Measurements from ENCODE around the gene GRID1.

Gene GRID1

GRCh38 chr10:85606401-85606800 is 760.2 kb downstream of the GRID1 start:
- Histone ChIP-seq H3K4me3 (no peak overlapping the region), H3K4me1 (no peaks in the 10 kb centered on the region), H3K9me3 (no peaks in the 10 kb centered on the region), H3K36me3 (replicated peaks) (no peaks in the 10 kb centered on the region), H3K27me3 (ENCODE audit: low read depth) (no peaks in the 10 kb centered on the region)
- in situ Hi-C loops (cut with MboI; ENCODE audit: low sequenced_read_pairs): no loop called here
- DNase-seq (ENCODE audit: low spot score in 2 of 2): no peak

DNA sequence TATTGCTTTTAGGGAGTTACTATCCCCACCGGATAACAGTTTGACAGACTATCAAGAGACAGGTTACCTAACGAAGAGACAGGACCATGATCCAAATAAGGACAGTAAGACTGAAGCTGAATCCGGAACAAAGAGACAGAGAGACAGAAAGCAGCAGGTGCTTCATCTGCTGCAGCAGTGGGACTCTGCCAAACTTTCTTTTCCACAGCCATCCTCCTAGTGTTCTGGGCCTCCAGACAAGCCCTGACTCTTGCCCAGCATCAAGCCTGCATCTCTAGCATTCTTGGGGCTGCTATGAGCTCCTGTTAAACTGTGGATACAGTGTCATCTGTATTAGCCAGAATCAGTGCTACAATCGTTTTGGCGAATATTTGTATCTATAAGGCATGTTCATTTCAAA is 761.7 kb downstream of the GRID1 start:
- no peak overlapping the region for H3K4me3 ChIP-seq
- H3K27me3 ChIP-seq (ENCODE audit: low read depth): no peaks in the 10 kb centered on the region
- H3K9me3 ChIP-seq: no peaks in the 10 kb centered on the region
- in situ Hi-C loops (cut with MboI; ENCODE audit: low sequenced_read_pairs): no loop called here
- H3K4me1 ChIP-seq: no peaks in the 10 kb centered on the region
- H3K36me3 ChIP-seq (replicated peaks): no peaks in the 10 kb centered on the region
- no peak for DNase-seq (ENCODE audit: low spot score in 2 of 2)

- Histone ChIP-seq H3K4me3 (no peak overlapping the region), H3K27me3 (ENCODE audit: low read depth) (no peaks in the 10 kb centered on the region), H3K4me1 (no peaks in the 10 kb centered on the region), H3K36me3 (replicated peaks) (no peaks in the 10 kb centered on the region), H3K9me3 (no peaks in the 10 kb centered on the region)
- no peak for DNase-seq (ENCODE audit: low spot score in 2 of 2)
- in situ Hi-C loops (cut with MboI; ENCODE audit: low sequenced_read_pairs): no loop called here
These were observed 762.4 kb downstream of the GRID1 start for GRCh38 chr10:85604136-85604725.

GRCh38 chr10:85603151-85603940 is 763.2 kb downstream of the GRID1 start:
- no peak for DNase-seq (ENCODE audit: low spot score in 2 of 2)
- H3K4me1 ChIP-seq: no peaks in the 10 kb centered on the region
- H3K27me3 ChIP-seq (ENCODE audit: low read depth): no peaks in the 10 kb centered on the region
- no peak overlapping the region for H3K4me3 ChIP-seq
- H3K9me3 ChIP-seq: no peaks in the 10 kb centered on the region
- no peaks in the 10 kb centered on the region for H3K36me3 ChIP-seq (replicated peaks)
- in situ Hi-C loops (cut with MboI; ENCODE audit: low sequenced_read_pairs): no loop called here

DNA sequence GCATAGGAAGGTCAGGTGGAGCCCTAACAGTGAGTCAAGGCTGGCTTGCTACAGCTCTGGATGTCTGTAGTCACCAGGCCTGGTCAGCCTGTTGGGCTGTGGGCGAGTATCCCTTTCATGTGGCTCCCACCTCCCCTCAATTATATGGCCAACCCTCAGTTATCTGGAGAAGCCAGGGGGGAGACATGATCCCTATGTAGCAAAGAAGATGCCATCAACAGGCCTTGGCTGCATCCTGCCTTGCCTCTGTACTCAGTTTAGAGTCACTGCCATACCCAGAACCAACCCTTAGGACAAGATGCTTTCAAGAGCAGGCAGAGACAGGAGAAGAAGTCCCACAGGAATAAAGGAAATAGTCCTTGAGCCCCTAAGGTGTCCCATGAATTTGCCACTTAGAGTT is 763.9 kb downstream of the GRID1 start:
- H3K4me3 ChIP-seq: no peak overlapping the region
- no peaks in the 10 kb centered on the region for H3K4me1 ChIP-seq
- no peak for DNase-seq (ENCODE audit: low spot score in 2 of 2)
- H3K27me3 ChIP-seq (ENCODE audit: low read depth): no peaks in the 10 kb centered on the region
- no peaks in the 10 kb centered on the region for H3K9me3 ChIP-seq
- no peaks in the 10 kb centered on the region for H3K36me3 ChIP-seq (replicated peaks)
- in situ Hi-C loops (cut with MboI; ENCODE audit: low sequenced_read_pairs): no loop called here

- Histone ChIP-seq H3K36me3 (replicated peaks) (no peaks in the 10 kb centered on the region), H3K27me3 (ENCODE audit: low read depth) (no peaks in the 10 kb centered on the region), H3K4me1 (no peaks in the 10 kb centered on the region), H3K9me3 (no peaks in the 10 kb centered on the region), H3K4me3 (no peak overlapping the region)
- in situ Hi-C loops (cut with MboI; ENCODE audit: low sequenced_read_pairs): no loop called here
- DNase-seq (ENCODE audit: low spot score in 2 of 2): no peak
These were observed 764.3 kb downstream of the GRID1 start for GRCh38 chr10:85602306-85602705.

DNA sequence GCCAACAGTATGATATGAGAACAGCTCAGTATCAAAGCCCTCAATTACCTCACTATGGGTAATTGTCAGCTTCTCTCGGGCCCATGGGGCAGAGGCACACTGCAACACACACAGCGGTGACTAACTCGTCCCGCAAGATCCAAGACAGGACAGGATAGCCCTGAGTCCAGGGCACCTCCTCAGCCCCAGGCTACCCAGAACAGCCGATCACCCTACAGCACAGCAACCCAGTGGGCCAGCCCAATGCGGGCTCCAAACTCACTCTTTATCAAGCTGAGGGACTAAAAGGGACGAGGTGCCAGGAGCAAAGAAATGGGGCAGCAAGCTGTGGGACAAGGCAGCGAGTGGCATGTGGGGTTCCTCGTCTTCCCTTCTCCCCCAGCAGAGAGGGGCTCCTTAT is 765.1 kb downstream of the GRID1 start:
- Histone ChIP-seq H3K27me3 (ENCODE audit: low read depth) (no peaks in the 10 kb centered on the region), H3K4me1 (no peaks in the 10 kb centered on the region), H3K9me3 (no peaks in the 10 kb centered on the region), H3K36me3 (replicated peaks) (no peaks in the 10 kb centered on the region), H3K4me3 (no peak overlapping the region)
- in situ Hi-C loops (cut with MboI; ENCODE audit: low sequenced_read_pairs): no loop called here
- DNase-seq (ENCODE audit: low spot score in 2 of 2): no peak

GRCh38 chr10:85600744-85601081 is 765.9 kb downstream of the GRID1 start:
- H3K27me3 ChIP-seq (ENCODE audit: low read depth): no peaks in the 10 kb centered on the region
- in situ Hi-C loops (cut with MboI; ENCODE audit: low sequenced_read_pairs): no loop called here
- H3K4me3 ChIP-seq: no peak overlapping the region
- no peaks in the 10 kb centered on the region for H3K4me1 ChIP-seq
- H3K9me3 ChIP-seq: no peaks in the 10 kb centered on the region
- DNase-seq (ENCODE audit: low spot score in 2 of 2): no peak
- no peaks in the 10 kb centered on the region for H3K36me3 ChIP-seq (replicated peaks)

- Histone ChIP-seq H3K4me1 (no peaks in the 10 kb centered on the region), H3K4me3 (no peak overlapping the region), H3K9me3 (no peaks in the 10 kb centered on the region), H3K36me3 (replicated peaks) (no peaks in the 10 kb centered on the region), H3K27me3 (ENCODE audit: low read depth) (no peaks in the 10 kb centered on the region)
- in situ Hi-C loops (cut with MboI; ENCODE audit: low sequenced_read_pairs): no loop called here
- DNase-seq (ENCODE audit: low spot score in 2 of 2): no peak
These were observed 766.4 kb downstream of the GRID1 start for GRCh38 chr10:85600026-85600743.

DNA sequence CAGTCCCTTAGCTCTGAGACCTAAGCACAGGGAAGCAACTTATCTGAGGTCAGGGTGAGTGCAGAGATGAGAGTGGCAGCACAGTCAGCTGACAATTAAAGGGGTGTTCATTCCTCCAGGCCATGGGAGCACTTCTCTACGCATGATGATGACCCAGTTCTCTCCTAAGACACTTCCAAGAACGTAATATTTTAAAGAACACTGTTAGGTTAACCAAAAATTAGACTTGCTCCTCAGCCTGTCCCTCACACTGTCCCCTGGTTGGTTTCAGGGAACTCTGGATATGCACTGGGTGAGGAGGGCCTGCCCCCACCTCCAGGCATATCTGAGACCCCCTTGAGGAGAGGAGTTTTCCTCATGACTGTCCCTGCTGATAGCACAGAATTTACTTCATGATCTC is 767.5 kb downstream of the GRID1 start:
- Histone ChIP-seq H3K4me1 (no peaks in the 10 kb centered on the region), H3K36me3 (replicated peaks) (no peaks in the 10 kb centered on the region), H3K9me3 (no peaks in the 10 kb centered on the region), H3K4me3 (no peak overlapping the region), H3K27me3 (ENCODE audit: low read depth) (no peaks in the 10 kb centered on the region)
- in situ Hi-C loops (cut with MboI; ENCODE audit: low sequenced_read_pairs): no loop called here
- DNase-seq (ENCODE audit: low spot score in 2 of 2): no peak

DNA sequence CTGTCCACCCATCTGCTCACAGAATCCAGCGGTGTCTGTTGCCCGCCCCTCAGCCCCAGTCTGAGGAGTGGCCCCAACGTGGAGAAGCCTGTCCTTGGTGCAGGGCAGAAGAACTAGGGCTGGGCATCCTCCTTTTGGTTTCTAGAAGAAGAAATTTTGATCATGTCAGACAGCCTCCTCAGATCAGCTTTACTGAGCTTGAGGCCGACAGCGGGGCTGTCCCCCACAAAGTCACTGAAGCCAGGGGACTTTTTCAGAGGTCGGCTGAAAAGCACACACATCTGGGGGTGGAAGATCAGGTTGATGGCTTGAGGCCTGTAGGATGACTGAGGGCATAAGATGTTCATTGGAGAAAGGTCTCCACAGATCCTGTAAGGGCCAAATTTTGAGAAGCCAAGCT is 767.9 kb downstream of the GRID1 start:
- Histone ChIP-seq H3K4me3 (no peak overlapping the region), H3K4me1 (no peaks in the 10 kb centered on the region), H3K36me3 (replicated peaks) (no peaks in the 10 kb centered on the region), H3K27me3 (ENCODE audit: low read depth) (no peaks in the 10 kb centered on the region), H3K9me3 (no peaks in the 10 kb centered on the region)
- in situ Hi-C loops (cut with MboI; ENCODE audit: low sequenced_read_pairs): no loop called here
- DNase-seq (ENCODE audit: low spot score in 2 of 2): no peak

DNA sequence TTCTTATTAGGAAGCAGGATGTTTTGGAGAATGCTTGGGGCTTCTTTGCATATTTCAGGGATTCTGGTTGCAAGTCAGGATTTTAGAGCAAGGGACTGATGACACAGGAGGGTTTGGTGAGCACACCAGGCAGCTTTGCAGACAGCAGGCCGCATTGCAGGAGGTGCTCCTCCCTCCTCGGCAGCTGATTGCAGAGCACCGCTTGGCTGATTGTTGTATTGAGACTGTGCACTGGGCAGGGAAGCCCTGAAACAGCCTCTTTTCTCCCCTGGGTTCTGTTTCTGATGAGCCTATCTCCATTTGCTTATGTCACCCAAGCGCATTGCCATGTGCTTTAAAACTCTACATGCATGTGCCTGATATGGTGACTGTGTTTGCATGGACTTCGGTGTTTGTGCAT is 769.6 kb downstream of the GRID1 start:
- H3K4me1 ChIP-seq: no peaks in the 10 kb centered on the region
- DNase-seq (ENCODE audit: low spot score in 2 of 2): no peak
- no peak overlapping the region for H3K4me3 ChIP-seq
- no peaks in the 10 kb centered on the region for H3K27me3 ChIP-seq (ENCODE audit: low read depth)
- no peaks in the 10 kb centered on the region for H3K9me3 ChIP-seq
- in situ Hi-C loops (cut with MboI; ENCODE audit: low sequenced_read_pairs): no loop called here
- H3K36me3 ChIP-seq (replicated peaks): no peaks in the 10 kb centered on the region

- H3K36me3 ChIP-seq (replicated peaks): no peaks in the 10 kb centered on the region
- in situ Hi-C loops (cut with MboI; ENCODE audit: low sequenced_read_pairs): no loop called here
- H3K4me3 ChIP-seq: no peak overlapping the region
- no peaks in the 10 kb centered on the region for H3K27me3 ChIP-seq (ENCODE audit: low read depth)
- no peak for DNase-seq (ENCODE audit: low spot score in 2 of 2)
- H3K4me1 ChIP-seq: no peaks in the 10 kb centered on the region
- no peaks in the 10 kb centered on the region for H3K9me3 ChIP-seq
These were observed 770.2 kb downstream of the GRID1 start for GRCh38 chr10:85596389-85596788.

GRCh38 chr10:85594239-85594638 is 772.4 kb downstream of the GRID1 start:
- no peaks in the 10 kb centered on the region for H3K36me3 ChIP-seq (replicated peaks)
- in situ Hi-C loops (cut with MboI; ENCODE audit: low sequenced_read_pairs): no loop called here
- DNase-seq (ENCODE audit: low spot score in 2 of 2): no peak

More at GRCh38 chr10:85594239-85594638, 772.4 kb downstream of the GRID1 start:
- no peaks in the 10 kb centered on the region for H3K4me1 ChIP-seq
- no peak overlapping the region for H3K4me3 ChIP-seq
- H3K9me3 ChIP-seq: no peaks in the 10 kb centered on the region
- H3K27me3 ChIP-seq (ENCODE audit: low read depth): no peaks in the 10 kb centered on the region
